GOT3 (cell line): Measurements from ENCODE around the gene CDAN1.
"Not testable (repeated sequence)": the region's sequence is repeated elsewhere in the genome, so short reads cannot be mapped to it uniquely, and the experiment has no call there.

Experiments
- DNase-seq: peaks from one replicate; lab custom pipeline; 2025; ENCODE audit warnings: mixed read lengths; lab: John Stamatoyannopoulos, UW

The CDAN1 gene

GRCh38 chr15:42707068-42707467 lies 29.9 kb downstream of the CDAN1 start:
- no peak for DNase-seq

GRCh38 chr15:42705336-42705735 lies 31.6 kb downstream of the CDAN1 start:
- no peak for DNase-seq

GRCh38 chr15:42704492-42704926 lies 32.4 kb downstream of the CDAN1 start:
- DNase-seq: no peak

GRCh38 chr15:42696626-42697025 lies 40.3 kb downstream of the CDAN1 start:
- DNase-seq: no peak

GRCh38 chr15:42695527-42696071 lies 41.3 kb downstream of the CDAN1 start:
- DNase-seq: no peak

GRCh38 chr15:42694398-42694797 lies 42.5 kb downstream of the CDAN1 start:
- no peak for DNase-seq

GRCh38 chr15:42693942-42694341 lies 43.0 kb downstream of the CDAN1 start:
- DNase-seq: no peak

GRCh38 chr15:42693496-42693895 lies 43.4 kb downstream of the CDAN1 start:
- no peak for DNase-seq

- no peak for DNase-seq
Observed at GRCh38 chr15:42692997-42693396, 43.9 kb downstream of the CDAN1 start.

GRCh38 chr15:42692536-42692935 lies 44.4 kb downstream of the CDAN1 start:
- DNase-seq: no peak

- DNase-seq: no peak
Observed at GRCh38 chr15:42691770-42692169, 45.2 kb downstream of the CDAN1 start.

- DNase-seq: no peak
Observed at GRCh38 chr15:42691308-42691707, 45.6 kb downstream of the CDAN1 start.

- DNase-seq: no peak
Observed at GRCh38 chr15:42688301-42688700, 48.6 kb downstream of the CDAN1 start.

GRCh38 chr15:42687740-42688139 lies 49.2 kb downstream of the CDAN1 start:
- no peak for DNase-seq

GRCh38 chr15:42686281-42686680 lies 50.6 kb downstream of the CDAN1 start:
- no peak for DNase-seq

GRCh38 chr15:42681119-42681518 lies 55.8 kb downstream of the CDAN1 start:
- no peak for DNase-seq

GRCh38 chr15:42680142-42680482 lies 56.8 kb downstream of the CDAN1 start:
- not testable (repeated sequence) for DNase-seq

- no peak for DNase-seq
Observed at GRCh38 chr15:42679285-42680141, 57.4 kb downstream of the CDAN1 start.

GRCh38 chr15:42675021-42675420 lies 61.9 kb downstream of the CDAN1 start:
- no peak for DNase-seq

GRCh38 chr15:42674472-42674871 lies 62.5 kb downstream of the CDAN1 start:
- no peak for DNase-seq
